HG02763 (cell line): ENCODE results near the gene CELA3A.

Source experiments
- ATAC-seq: cut with Tn5 transposase; IDR thresholded peaks from one replicate; pipeline ENCODE4 v1.9.1; 2021; ENCODE audit warnings: mild to moderate bottlenecking, moderate library complexity; ENCODE audit not compliant: unreplicated experiment

The CELA3A gene

DNA sequence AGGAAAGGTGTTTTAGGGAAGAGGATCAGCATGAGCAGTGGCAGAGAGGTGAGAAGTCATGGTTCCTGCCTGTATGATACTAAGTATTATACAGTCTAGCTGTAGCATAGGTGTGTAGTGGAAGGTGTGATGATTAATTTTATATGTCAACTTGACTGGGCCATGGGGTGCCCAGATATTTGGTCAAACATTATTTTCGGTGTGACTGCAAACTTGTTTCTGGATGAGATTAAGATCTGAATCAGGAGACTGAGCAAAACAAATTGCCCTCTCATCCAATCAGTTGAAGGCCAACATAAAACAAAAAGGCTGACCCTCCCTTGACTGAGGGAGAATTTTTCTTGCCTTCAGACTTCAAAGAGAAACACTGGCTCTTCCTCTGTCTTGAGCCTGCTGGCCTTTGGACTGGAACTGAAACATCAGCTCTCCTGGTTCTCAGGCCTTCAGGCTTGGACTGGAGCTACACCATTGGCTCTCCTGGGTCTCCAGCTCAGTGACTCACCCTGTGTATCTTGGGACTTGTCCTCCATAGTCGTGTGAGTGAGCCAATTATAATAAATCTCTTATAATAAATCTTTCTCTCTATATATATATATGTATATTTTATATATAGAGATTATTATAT, 44.3 kb downstream of the CELA3A start:
- no peak for ATAC-seq

GRCh38 chr1:22048351-22049192, 47.1 kb downstream of the CELA3A start:
- no peak for ATAC-seq

DNA sequence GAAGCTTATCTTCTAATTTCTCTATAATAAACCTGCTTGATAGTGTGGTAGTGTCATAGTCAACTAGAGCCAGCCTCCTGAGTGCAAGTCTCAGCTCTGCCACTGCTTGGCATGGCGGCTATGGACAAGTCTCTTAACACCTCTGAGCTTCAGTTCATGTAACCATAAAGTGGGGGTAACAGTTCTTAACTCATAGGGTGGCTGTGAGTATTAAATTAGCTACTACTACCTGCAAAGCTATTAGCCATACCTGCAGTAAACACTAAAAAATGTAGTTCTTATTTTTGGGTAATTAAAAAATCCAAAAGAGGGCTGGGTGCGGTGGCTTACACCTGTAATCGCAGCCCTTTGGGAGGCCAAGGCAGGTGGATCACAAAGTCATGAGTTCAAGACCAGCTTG, 48.9 kb downstream of the CELA3A start:
- no peak for ATAC-seq

GRCh38 chr1:22051607-22052114, 50.2 kb downstream of the CELA3A start:
- ATAC-seq: no peak

GRCh38 chr1:22052115-22053016, 50.9 kb downstream of the CELA3A start, which contains the start of gene CDC42:
CDC42 (plus strand) TSS chr1:22052709; CDS start chr1:22078479, 25,770 bp downstream.
- peak; percentile 86 for ATAC-seq

DNA sequence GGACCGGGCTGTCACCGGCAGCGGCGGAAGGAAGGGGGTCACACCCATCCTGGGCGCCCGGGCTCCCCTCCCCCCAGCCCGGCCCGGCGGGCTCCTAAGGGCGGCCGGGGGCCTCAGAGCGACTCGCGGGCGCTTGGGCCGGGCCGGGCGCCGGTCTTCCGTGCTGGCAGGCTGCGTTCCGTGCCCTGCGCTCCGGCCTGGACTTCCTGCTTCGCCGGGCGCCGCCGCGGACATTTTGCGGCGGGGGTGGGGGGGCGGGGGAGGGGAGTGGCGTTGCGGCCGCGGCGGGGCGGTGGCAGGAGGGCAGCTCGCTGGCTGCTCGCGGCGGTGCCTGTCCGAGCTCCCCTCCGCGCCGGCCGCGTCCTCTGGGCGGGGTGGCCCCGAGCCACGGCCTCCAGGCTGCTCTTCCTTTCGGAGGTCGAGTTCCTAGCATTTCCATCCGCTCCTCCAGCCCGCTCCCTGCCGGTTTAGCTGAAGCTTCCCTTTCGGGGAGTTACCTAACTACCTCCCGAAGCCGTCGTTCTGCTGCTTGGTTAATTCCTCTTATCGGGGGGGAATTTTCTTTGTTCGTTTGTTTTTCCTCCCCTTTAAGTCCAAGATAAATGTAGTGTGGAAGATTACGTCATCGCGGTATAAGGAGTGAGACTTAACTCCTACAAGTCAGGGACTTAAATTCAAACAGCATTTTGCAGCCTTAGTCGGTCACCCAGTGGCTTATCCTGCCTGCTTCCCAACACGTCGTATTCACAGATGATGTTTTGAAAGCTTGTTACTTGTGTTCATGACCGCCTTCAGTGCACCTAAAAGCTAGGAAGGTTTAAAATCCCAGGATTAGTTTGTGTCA, 51.8 kb downstream of the CELA3A start:
- ATAC-seq: peak; percentile 40

- no peak for ATAC-seq
Measured at GRCh38 chr1:22053861-22054770, 52.7 kb downstream of the CELA3A start.

GRCh38 chr1:22055463-22055862, 54.0 kb downstream of the CELA3A start:
- no peak for ATAC-seq

DNA sequence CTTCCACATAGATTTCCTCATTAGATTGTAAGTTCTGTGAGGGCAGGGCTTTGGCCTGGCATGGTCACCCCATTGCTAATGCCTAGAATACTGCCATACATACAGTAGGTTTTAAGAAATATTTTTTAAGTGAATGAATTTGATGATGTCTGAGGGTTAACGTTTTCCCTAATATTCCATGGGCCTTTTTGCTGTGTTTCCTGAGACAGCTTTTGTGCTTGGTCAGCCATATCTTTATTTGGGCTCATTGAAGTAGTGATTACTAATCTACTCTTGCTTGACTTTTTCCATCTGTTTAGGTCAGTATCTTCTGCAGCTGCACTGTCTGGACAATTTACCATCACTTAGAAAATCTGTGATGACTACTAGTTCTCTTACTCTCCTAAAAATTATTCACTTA, 54.6 kb downstream of the CELA3A start:
- no peak for ATAC-seq

DNA sequence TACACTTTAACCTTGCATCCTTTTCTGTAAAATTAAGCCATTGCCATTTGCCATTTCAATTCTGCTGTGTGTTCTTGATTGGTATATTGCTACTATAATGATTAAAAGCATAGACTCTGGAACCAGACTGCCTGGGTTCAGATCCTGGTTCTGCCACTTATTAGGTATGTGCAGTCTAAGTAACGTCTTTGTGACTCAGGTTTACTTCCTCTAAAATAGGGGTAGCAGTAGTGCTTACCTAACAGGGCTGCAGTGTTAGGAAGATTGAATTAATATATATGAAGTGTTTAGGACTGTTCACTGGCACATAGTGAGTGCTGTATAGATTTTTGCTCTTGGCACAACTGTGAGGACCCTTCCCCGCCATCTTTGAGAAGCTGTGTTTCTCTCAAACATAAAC, 55.5 kb downstream of the CELA3A start:
- no peak for ATAC-seq

- no peak for ATAC-seq
Measured at GRCh38 chr1:22057861-22058260, 56.4 kb downstream of the CELA3A start.
